Fibroblast of mammary gland (primary cell): ENCODE data around the gene SPHK2.
A peak's percentile ranks its signal among the peaks of the same experiment; 100 is the strongest.

Source experiments
- DNase-seq: peaks from one replicate; pipeline ENCODE4 v3.0.0-alpha.2; 2010; ENCODE audit warnings: low read depth
- H3K4me3 ChIP-seq: 2 replicates; pipeline ENCODE4 v1.5.1; 2011; ENCODE audit warnings: low read depth, mild to moderate bottlenecking, low read length, moderate library complexity; ENCODE audit not compliant: control insufficient read depth
- TF ChIP-seq, protein P1 (sequence below): conservative IDR thresholded peaks from 2 replicates; pipeline ENCODE4 v1.5.1; 2011; ENCODE audit warnings: low read depth, low read length, inconsistent platforms; ENCODE audit not compliant: control insufficient read depth, insufficient read depth

SPHK2 gene

GRCh38 chr19:48582168-48582567 is 37.1 kb upstream of the SPHK2 start:
- no peak overlapping the region for H3K4me3 ChIP-seq
- TF ChIP-seq, protein P1, sequence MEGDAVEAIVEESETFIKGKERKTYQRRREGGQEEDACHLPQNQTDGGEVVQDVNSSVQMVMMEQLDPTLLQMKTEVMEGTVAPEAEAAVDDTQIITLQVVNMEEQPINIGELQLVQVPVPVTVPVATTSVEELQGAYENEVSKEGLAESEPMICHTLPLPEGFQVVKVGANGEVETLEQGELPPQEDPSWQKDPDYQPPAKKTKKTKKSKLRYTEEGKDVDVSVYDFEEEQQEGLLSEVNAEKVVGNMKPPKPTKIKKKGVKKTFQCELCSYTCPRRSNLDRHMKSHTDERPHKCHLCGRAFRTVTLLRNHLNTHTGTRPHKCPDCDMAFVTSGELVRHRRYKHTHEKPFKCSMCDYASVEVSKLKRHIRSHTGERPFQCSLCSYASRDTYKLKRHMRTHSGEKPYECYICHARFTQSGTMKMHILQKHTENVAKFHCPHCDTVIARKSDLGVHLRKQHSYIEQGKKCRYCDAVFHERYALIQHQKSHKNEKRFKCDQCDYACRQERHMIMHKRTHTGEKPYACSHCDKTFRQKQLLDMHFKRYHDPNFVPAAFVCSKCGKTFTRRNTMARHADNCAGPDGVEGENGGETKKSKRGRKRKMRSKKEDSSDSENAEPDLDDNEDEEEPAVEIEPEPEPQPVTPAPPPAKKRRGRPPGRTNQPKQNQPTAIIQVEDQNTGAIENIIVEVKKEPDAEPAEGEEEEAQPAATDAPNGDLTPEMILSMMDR: no peak
- DNase-seq: no peak

DNA sequence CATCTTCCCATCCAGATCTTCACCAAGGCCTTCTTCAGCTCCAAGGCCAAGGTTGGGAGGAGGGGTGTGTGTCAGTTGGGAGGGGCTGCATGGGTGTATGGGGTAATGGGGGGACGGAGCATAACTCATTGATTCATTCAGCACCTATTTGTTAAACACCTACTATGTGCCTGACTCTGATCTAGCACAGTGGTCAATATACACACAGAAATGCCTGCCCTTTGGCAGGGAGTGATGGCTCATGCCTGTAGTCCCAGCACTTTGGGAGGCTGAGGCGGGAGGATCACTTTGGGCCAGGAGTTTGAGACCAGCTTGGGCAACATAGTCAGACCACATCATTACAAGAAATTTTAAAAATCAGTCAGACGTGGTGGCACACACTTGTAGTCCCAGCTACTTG is 31.9 kb upstream of the SPHK2 start:
- DNase-seq: no peak
- TF ChIP-seq, protein P1: no peak
- no peak overlapping the region for H3K4me3 ChIP-seq

DNA sequence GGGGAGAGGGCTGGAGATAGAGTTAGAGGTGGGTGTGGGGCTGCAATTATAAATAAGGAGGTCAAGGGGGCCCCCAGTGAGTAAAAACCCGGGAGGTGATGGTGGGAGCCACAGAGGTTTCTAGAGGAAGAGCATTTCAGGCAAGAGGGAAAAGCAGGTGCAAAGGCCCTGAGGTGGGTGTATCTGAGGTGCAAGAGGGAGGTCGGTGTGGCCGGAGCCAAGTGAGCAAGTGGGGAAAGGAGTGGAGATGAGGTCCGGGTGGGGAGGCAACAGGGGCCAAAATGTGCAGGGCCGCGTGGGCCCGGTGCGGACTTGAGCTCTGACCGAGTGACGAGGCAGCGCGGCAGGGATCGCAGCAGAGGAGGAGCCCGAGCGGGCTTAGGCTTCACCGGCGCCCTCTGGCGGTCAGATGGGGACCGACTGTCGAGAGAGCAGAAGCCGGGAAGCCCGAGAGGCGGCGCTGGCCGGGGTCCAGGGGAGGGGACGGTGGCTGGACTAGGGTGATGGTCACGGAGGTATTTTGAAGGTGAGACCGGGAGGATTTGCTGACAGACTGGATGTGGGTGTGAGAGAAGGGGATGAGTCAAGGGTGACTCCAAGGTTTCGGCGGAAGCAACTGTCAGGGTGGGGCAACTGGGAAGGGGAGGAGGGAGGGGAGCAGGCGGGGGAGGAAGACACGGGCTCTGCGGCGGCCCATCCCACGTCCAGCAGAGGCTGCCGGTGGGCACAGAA is 30.5 kb upstream of the SPHK2 start:
- DNase-seq: peak; percentile 78
- H3K4me3 ChIP-seq: peak overlapping the region; percentile 41

DNA sequence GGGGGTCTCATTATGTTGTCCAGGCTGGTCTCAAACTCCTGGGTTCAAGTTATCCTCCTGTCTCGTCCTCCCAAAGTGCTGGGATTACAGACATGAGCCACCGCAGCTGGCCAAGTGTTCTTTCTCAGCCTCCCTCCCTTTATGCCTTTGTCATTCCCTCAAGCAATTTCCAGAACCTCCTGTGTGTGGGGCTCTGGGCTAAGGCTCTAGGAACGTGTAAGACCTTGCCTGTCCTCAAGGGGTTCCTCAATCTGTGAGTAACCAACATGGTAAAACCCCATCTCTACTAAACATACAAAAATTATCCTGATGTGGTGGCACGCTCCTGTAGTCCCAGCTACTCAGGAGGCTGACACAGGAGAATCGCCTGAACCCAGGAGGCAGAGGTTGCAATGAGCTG is 28.3 kb upstream of the SPHK2 start:
- TF ChIP-seq, protein P1: peak; percentile 16
- DNase-seq: peak; percentile 28
- H3K4me3 ChIP-seq: no peak overlapping the region

More for the DNA sequence above, 30.5 kb upstream of the SPHK2 start:
- TF ChIP-seq, protein P1: peak; percentile 88

- H3K4me3 ChIP-seq: no peak overlapping the region
- TF ChIP-seq, protein P1: no peak
- no peak for DNase-seq
These were observed 24.1 kb upstream of the SPHK2 start for GRCh38 chr19:48595171-48595570.

DNA sequence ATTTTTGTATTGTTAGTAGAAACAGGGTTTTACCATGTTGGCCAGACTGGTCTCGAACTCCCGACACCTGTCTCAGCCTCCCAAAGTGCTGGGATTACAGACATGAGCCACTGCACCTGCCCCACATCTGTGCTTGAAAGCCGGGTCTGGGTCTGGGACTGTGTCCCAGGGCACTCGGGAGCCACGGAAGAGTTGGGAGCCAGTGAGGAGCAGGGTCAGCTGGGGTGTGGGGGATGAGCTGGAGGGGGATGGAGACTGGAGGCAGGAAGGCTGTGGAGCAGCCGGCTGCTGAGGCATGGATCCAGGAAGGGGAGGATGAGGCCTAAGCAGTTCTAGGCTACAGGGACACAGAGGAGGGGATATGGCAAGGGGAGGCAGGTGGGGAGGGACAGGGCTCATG is 23.5 kb upstream of the SPHK2 start:
- DNase-seq: no peak
- TF ChIP-seq, protein P1: no peak
- H3K4me3 ChIP-seq: no peak overlapping the region

DNA sequence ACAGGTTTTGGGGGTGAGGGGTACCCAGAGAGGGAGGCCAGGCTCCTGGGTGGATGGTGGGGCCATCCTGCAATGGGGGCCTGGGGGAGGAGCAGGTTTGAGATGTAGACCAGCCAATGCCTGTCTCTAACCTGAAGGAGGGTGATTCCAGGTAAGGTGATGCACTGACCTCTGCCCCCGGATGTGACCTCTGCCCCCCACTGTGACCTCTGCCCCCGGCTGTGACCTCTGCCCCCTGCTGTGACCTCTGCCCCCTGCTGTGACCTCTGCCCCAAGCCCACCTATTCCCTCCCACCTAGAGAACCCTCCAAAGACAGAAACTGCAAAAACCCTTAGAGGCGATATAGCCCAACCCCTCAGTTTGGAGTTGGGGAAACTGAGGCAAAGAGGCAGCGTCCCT is 23.1 kb upstream of the SPHK2 start:
- no peak for DNase-seq
- H3K4me3 ChIP-seq: no peak overlapping the region
- TF ChIP-seq, protein P1: no peak
